ENCODE measurements around the gene EYS. TPM values are rescaled to one million over a fixed set of nuclear protein-coding genes. Genes with fewer than 3 reads are reported as not detected.

The EYS gene
- total RNA-seq, 2 donors from 2014 or later = not detected

GRCh38 chr6:64217721-64218620, 1489.1 kb downstream of the EYS start:
- DNase-seq (no peak), ATAC-seq (no peak)
- no peaks in the 10 kb centered on the region for H3K4me1 Mint-ChIP-seq
- H3K9me3 ChIP-seq (ENCODE audit: control insufficient read depth, low read length, poor library complexity, severe bottlenecking) = no peaks in the 10 kb centered on the region
- no peaks in the 10 kb centered on the region for H3K27me3 Mint-ChIP-seq
- no peaks in the 10 kb centered on the region for H3K36me3 Mint-ChIP-seq (ENCODE audit: low read depth)
- H3K27ac Mint-ChIP-seq = no peak overlapping the region
- H3K4me3 Mint-ChIP-seq = no peak overlapping the region

DNA sequence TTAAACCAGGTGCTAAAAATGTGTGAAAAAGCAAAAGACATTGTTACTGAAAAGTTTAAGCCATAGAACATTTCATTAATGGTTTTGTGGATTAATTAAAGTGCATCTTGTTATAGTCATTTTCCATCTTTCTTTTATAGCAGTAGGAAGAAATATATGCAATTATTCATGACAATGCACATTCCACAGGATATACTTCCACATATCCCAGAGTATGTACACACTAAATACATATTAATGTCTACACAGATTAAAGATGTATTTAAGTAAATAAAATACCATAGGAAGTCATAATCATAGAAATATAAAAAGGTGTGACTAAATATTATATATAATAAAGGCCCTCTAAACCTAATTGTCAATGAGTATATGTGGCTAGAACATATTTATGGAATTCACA, 1492.7 kb downstream of the EYS start:
- no peaks in the 10 kb centered on the region for H3K9me3 ChIP-seq (ENCODE audit: control insufficient read depth, low read length, poor library complexity, severe bottlenecking)
- DNase-seq (no peak), ATAC-seq (no peak)
- no peaks in the 10 kb centered on the region for H3K27me3 Mint-ChIP-seq
- H3K36me3 Mint-ChIP-seq (ENCODE audit: low read depth) = no peaks in the 10 kb centered on the region
- no peak overlapping the region for H3K4me3 Mint-ChIP-seq
- no peak overlapping the region for H3K27ac Mint-ChIP-seq
- no peaks in the 10 kb centered on the region for H3K4me1 Mint-ChIP-seq

DNA sequence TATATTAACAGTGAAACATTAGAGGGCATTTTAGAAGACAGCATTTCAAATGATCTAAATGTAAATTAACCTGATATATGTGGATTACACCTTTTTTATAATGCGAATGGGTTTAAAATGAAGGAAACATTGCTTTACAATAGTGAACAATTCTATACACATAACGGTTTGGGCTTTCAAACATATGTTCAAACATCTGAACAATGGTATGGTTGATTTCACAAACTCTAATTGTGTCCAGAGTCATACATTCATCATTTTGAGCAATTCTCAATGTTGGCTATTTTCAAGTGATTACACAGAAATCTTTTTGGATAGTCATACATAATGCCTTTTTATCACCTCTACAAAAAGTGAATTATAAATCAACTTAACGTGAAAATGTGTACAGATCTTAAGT, 1493.3 kb downstream of the EYS start:
- H3K9me3 ChIP-seq (ENCODE audit: control insufficient read depth, low read length, poor library complexity, severe bottlenecking) = no peaks in the 10 kb centered on the region
- H3K27ac Mint-ChIP-seq = no peak overlapping the region
- DNase-seq (no peak), ATAC-seq (no peak)
- no peaks in the 10 kb centered on the region for H3K27me3 Mint-ChIP-seq
- no peaks in the 10 kb centered on the region for H3K36me3 Mint-ChIP-seq (ENCODE audit: low read depth)
- no peaks in the 10 kb centered on the region for H3K4me1 Mint-ChIP-seq
- no peak overlapping the region for H3K4me3 Mint-ChIP-seq

- no peaks in the 10 kb centered on the region for H3K9me3 ChIP-seq (ENCODE audit: control insufficient read depth, low read length, poor library complexity, severe bottlenecking)
- Mint-ChIP-seq H3K4me1 (no peaks in the 10 kb centered on the region), H3K27ac (no peak overlapping the region), H3K27me3 (no peaks in the 10 kb centered on the region), H3K36me3 (ENCODE audit: low read depth) (no peaks in the 10 kb centered on the region), H3K4me3 (no peak overlapping the region)
- ATAC-seq = no peak
- no peak for DNase-seq
Measured at GRCh38 chr6:64197246-64197645, 1509.8 kb downstream of the EYS start.

DNA sequence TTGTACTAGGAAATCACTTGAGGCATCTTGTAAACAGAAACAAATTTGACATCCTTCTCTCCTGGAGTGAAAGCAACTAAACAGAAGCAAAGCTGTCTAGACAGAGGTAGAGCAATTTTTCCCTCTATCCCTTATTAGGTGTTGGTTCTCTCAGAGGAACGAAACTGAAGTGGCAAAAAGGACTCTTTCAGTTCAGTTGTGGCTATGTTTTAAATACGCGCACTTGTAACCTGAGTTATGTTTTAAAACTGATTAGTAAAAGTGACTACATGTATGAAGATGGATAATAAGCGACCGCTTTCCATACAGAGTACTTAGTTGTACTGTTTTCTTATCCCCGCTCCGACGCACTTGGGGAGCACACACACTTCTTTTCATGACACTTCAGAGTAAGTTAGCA, 1520.4 kb downstream of the EYS start:
- H3K36me3 Mint-ChIP-seq (ENCODE audit: low read depth) = no peaks in the 10 kb centered on the region
- no peaks in the 10 kb centered on the region for H3K4me1 Mint-ChIP-seq
- H3K27me3 Mint-ChIP-seq = no peaks in the 10 kb centered on the region
- H3K4me3 Mint-ChIP-seq = no peak overlapping the region
- H3K9me3 ChIP-seq (ENCODE audit: control insufficient read depth, low read length, poor library complexity, severe bottlenecking) = no peaks in the 10 kb centered on the region
- ATAC-seq (no peak), DNase-seq (no peak)
- no peak overlapping the region for H3K27ac Mint-ChIP-seq

- DNase-seq (no peak), ATAC-seq (no peak)
- H3K4me3 Mint-ChIP-seq = no peak overlapping the region
- no peaks in the 10 kb centered on the region for H3K27me3 Mint-ChIP-seq
- H3K9me3 ChIP-seq (ENCODE audit: control insufficient read depth, low read length, poor library complexity, severe bottlenecking) = no peaks in the 10 kb centered on the region
- no peak overlapping the region for H3K27ac Mint-ChIP-seq
- no peaks in the 10 kb centered on the region for H3K36me3 Mint-ChIP-seq (ENCODE audit: low read depth)
- H3K4me1 Mint-ChIP-seq = no peaks in the 10 kb centered on the region
Measured at GRCh38 chr6:64185621-64186020, 1521.4 kb downstream of the EYS start.

DNA sequence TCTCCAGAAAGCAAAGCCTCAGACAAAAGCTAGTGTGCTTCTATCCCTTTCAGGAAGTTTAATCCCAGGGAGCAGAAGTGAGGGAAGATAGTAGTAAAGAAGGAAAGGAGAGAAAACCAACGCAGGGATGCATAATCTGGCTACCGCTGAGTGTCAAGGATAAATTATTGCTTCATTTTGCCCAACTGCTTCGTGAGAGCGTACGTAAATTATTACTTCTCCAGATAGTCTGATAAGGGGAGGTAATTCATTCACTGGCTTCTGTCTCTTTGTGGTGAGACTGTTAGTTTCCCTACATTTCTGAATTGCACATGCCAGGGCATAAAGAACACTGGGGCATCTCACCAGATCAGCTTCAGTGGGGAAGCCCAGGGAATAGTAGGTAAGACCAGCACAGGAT, 1531.7 kb downstream of the EYS start:
- ATAC-seq = no peak
- H3K9me3 ChIP-seq (ENCODE audit: control insufficient read depth, low read length, poor library complexity, severe bottlenecking) = no peaks in the 10 kb centered on the region
- no peak overlapping the region for H3K27ac Mint-ChIP-seq
- H3K27me3 Mint-ChIP-seq = no peaks in the 10 kb centered on the region
- no peaks in the 10 kb centered on the region for H3K4me1 Mint-ChIP-seq
- H3K4me3 Mint-ChIP-seq = no peak overlapping the region
- H3K36me3 Mint-ChIP-seq (ENCODE audit: low read depth) = no peaks in the 10 kb centered on the region
- no peak for DNase-seq

- no peaks in the 10 kb centered on the region for H3K27me3 Mint-ChIP-seq
- DNase-seq = no peak
- no peak overlapping the region for H3K4me3 Mint-ChIP-seq
- ATAC-seq = no peak
- H3K36me3 Mint-ChIP-seq (ENCODE audit: low read depth) = no peaks in the 10 kb centered on the region
- H3K27ac Mint-ChIP-seq = no peak overlapping the region
- H3K9me3 ChIP-seq (ENCODE audit: control insufficient read depth, low read length, poor library complexity, severe bottlenecking) = no peaks in the 10 kb centered on the region
- no peaks in the 10 kb centered on the region for H3K4me1 Mint-ChIP-seq
Measured at GRCh38 chr6:64170316-64170715, 1536.7 kb downstream of the EYS start.

DNA sequence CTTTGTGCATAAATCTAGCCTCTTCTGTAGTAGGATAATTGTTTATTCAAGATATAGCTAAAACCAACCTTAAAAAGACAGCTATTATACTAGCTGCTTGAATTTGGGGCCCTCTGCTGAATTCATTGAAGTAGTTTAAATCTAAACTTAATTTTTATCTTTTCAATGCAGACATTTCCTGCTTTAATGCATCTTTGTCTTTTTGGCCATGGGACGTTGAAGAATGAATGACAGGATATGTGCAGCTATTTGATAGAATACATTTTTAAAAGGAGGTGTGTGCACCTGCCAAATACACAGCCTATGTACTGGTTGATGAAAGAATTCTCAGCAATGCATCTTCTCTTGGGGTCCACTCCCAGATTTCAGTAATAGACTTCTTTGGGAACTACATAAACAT, 1546.5 kb downstream of the EYS start:
- ATAC-seq (no peak), DNase-seq (no peak)
- H3K4me3 Mint-ChIP-seq = no peak overlapping the region
- no peaks in the 10 kb centered on the region for H3K27me3 Mint-ChIP-seq
- no peak overlapping the region for H3K27ac Mint-ChIP-seq
- H3K4me1 Mint-ChIP-seq = no peaks in the 10 kb centered on the region
- no peaks in the 10 kb centered on the region for H3K36me3 Mint-ChIP-seq (ENCODE audit: low read depth)
- H3K9me3 ChIP-seq (ENCODE audit: control insufficient read depth, low read length, poor library complexity, severe bottlenecking) = no peaks in the 10 kb centered on the region

- Mint-ChIP-seq H3K27ac (no peak overlapping the region), H3K4me1 (no peaks in the 10 kb centered on the region), H3K27me3 (no peaks in the 10 kb centered on the region), H3K36me3 (ENCODE audit: low read depth) (no peaks in the 10 kb centered on the region), H3K4me3 (no peak overlapping the region)
- DNase-seq (no peak), ATAC-seq (no peak)
- no peaks in the 10 kb centered on the region for H3K9me3 ChIP-seq (ENCODE audit: control insufficient read depth, low read length, poor library complexity, severe bottlenecking)
Measured at GRCh38 chr6:64155063-64155462, 1552.0 kb downstream of the EYS start.

DNA sequence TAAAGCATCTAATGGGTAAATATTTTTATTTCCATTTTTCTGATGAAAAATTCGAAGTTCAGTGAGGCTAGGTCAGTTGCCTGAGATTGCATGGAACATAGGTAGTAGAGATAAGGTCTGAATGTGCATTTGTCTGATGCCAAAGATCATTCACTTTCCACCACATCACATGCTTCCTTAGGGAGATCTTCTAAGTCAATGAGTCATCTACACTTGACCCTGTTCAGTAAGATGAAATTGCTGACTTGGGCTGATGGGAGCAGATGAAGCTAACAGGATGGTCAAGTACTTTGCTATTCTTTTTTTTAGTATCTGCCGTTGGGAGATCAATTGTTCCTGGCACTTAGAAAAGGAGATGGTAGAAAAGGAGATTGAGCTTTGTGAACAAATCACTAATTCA, 1560.2 kb downstream of the EYS start:
- ATAC-seq = no peak
- no peaks in the 10 kb centered on the region for H3K27me3 Mint-ChIP-seq

DNA sequence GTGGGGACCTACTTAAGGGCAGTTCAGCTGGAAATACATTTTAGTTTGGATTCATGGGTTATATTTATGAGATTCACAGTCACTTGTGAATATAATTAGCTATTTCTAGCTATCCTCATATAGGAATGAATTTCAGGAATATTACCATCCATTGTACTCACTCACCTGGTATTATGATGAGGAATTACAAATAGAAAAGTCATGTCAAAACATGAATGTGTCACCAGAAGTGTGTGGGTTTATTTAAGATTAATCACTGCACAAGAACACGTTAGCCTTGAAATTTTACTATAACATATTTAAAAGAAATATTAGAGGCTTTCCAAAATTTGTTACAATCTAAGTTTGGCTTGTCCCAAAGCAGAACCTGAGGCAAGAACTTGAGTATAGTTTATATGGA, 1560.9 kb downstream of the EYS start:
- Mint-ChIP-seq H3K36me3 (ENCODE audit: low read depth) (no peaks in the 10 kb centered on the region), H3K4me1 (no peaks in the 10 kb centered on the region), H3K27me3 (no peaks in the 10 kb centered on the region), H3K27ac (no peak overlapping the region), H3K4me3 (no peak overlapping the region)
- no peak for ATAC-seq
- no peak for DNase-seq
- no peaks in the 10 kb centered on the region for H3K9me3 ChIP-seq (ENCODE audit: control insufficient read depth, low read length, poor library complexity, severe bottlenecking)

More for the DNA sequence above, 1560.2 kb downstream of the EYS start:
- Mint-ChIP-seq H3K4me3 (no peak overlapping the region), H3K4me1 (no peaks in the 10 kb centered on the region), H3K36me3 (ENCODE audit: low read depth) (no peaks in the 10 kb centered on the region), H3K27ac (no peak overlapping the region)
- H3K9me3 ChIP-seq (ENCODE audit: control insufficient read depth, low read length, poor library complexity, severe bottlenecking) = no peaks in the 10 kb centered on the region
- DNase-seq = no peak

GRCh38 chr6:64145658-64146057, 1561.4 kb downstream of the EYS start:
- H3K9me3 ChIP-seq (ENCODE audit: control insufficient read depth, low read length, poor library complexity, severe bottlenecking) = no peaks in the 10 kb centered on the region
- DNase-seq (no peak), ATAC-seq (no peak)
- Mint-ChIP-seq H3K27ac (no peak overlapping the region), H3K4me3 (no peak overlapping the region), H3K36me3 (ENCODE audit: low read depth) (no peaks in the 10 kb centered on the region), H3K4me1 (no peaks in the 10 kb centered on the region), H3K27me3 (no peaks in the 10 kb centered on the region)

DNA sequence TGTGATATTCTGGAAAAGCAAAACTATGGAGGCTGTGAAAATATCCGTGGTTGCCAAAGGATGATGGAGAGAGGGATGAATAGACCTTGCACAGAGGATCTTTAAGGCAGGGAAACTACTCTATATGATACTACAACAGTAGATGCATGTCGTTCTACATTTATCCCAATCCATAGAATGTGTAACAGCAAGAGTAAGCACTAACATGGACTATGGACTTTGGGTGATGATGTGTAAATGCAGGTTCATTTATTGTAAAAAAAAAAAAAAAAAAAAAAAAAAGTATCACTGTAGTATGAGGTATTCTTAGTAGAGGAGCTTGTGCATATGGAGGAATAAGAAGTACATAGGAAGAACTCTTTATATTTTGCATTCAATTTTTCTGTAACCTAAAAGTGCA, 1563.9 kb downstream of the EYS start:
- DNase-seq = no peak
- no peaks in the 10 kb centered on the region for H3K36me3 Mint-ChIP-seq (ENCODE audit: low read depth)
- H3K4me3 Mint-ChIP-seq = no peak overlapping the region
- no peaks in the 10 kb centered on the region for H3K4me1 Mint-ChIP-seq
- H3K27ac Mint-ChIP-seq = no peak overlapping the region
- no peaks in the 10 kb centered on the region for H3K27me3 Mint-ChIP-seq
- no peak for ATAC-seq
- H3K9me3 ChIP-seq (ENCODE audit: control insufficient read depth, low read length, poor library complexity, severe bottlenecking) = no peaks in the 10 kb centered on the region
